CD4-positive, alpha-beta T cell treated with Interleukin-6 for 4 hours (primary cell): ENCODE measurements around the gene OTUD7B.
A peak's percentile ranks its signal among the peaks of the same experiment; 100 is the strongest.
"Not testable (repeated sequence)": the region's sequence is repeated elsewhere in the genome, so short reads cannot be mapped to it uniquely, and the experiment has no call there.

Experiments
- DNase-seq: peaks from one replicate; pipeline ENCODE4 v3.0.0-alpha.2; 2020; ENCODE audit warnings: mixed read lengths

The OTUD7B gene

DNA sequence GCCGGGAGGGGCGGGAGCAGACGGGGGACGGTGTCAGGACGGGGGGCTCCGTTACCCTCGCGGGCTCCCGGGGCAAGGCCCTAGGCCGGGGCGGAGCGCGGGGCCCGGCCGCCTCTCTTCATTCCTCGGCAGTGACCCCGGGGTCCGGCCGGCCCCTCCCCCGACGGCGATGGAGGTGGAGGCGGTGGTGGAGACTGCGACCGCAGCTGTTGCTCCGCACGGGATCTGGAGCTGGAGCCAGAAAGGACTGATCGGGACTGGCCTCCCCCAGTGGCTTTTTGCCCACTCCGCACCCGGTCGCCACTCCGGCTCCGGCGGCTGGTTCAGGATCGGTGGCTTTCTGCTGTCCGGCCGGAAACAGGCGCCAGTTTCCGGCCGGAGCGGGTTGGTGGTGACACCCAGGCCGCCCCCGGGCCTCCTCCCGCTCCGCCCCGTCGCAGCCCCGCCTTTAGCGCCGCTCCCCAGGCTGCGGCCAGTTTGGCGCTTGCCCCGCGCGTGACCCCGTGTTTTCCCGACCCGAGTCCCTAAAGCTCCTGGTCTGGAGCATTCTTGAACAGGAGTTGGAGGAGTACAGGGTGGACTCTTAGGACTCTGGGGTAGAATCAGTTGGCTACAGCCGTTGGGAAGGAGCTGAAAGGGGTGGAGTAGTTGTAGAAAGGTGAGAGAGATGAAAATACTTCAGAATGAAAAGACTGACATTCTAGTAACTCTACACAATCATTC, at the start of gene OTUD7B:
OTUD7B (minus strand) TSS at position 334 of the 723 bp plus-strand sequence. CDS start 33,216 bp downstream, outside the sequence.
- DNase-seq = peak; percentile 72

- no peak for DNase-seq
These were observed 49.7 kb upstream of the OTUD7B start for GRCh38 chr1:150060260-150060659.

DNA sequence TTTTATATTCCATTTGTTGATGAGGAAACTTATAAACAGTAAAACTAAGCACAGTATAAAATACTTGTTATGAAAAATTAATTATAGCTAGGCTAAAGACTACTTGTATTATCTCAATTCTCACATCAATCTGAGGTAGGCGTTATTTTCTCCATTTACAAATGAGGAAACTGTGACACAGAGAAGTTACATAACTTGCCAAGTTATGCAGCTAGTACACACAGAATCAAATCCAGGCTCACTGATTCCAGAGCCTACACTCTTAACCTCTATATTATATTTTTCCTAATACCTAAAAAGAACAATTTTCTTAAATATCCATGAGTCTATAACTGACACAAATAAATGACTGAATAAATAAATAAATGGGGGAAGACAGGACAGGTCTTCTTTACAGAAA, 45.9 kb upstream of the OTUD7B start:
- no peak for DNase-seq

DNA sequence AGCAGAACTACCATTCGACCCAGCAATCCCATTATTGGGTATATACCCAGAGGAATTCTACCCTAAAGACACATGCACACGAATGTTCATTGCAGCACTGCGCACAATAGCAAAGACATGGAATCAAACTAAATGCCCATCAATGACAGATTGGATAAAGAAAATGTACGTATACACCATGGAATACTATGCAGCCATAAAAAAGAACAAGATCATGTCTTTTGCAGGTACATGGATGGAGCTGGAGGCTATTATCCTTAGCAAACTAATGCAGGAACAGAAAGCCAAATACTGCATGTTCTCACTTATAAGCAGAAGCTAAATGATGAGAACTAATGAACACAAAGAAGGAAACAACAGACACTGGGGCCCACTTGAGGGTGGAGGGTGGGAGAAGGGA, 45.0 kb upstream of the OTUD7B start:
- not testable (repeated sequence) for DNase-seq

DNA sequence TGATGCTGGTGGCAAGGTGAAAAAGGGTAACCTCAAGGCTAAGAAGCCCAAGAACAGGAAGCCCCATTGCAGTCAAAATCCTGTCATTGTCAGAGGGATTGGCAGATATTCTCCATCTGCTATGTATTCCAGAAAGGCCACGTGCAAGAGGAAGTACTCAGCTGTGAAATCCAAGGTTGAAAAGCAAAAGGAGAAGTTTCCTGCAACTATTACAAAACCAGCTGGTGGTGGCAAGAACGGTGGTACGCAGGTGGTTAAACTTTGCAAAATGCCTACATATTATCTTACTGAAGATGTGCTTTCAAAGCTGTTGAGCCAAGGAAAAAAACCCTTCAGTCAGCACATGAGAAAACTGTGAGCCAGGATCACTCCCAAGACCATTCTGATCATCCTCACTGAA, 43.4 kb upstream of the OTUD7B start:
- no peak for DNase-seq

- not testable (repeated sequence) for DNase-seq
These were observed 41.4 kb upstream of the OTUD7B start for GRCh38 chr1:150051905-150052412.

GRCh38 chr1:150051089-150051373, 40.5 kb upstream of the OTUD7B start:
- no peak for DNase-seq

DNA sequence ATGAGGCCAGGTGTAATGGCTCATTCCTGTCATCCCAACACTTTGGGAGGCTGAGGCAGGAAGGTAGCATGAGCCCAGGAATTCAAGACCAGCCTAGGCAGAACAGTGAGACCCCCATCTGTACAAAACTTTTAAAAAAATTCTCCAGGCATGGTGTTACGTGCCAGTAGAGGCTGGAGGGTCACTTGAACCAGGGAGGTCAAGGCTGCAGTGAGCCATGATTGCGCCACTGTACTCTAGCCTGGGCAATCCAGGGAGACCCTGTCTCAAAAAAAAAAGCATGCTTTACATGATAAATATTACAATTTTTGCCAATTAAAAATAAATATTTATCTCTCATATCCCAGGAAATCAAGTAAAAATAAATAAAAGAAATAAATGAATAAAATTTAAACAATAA, 39.4 kb upstream of the OTUD7B start:
- DNase-seq = no peak

DNA sequence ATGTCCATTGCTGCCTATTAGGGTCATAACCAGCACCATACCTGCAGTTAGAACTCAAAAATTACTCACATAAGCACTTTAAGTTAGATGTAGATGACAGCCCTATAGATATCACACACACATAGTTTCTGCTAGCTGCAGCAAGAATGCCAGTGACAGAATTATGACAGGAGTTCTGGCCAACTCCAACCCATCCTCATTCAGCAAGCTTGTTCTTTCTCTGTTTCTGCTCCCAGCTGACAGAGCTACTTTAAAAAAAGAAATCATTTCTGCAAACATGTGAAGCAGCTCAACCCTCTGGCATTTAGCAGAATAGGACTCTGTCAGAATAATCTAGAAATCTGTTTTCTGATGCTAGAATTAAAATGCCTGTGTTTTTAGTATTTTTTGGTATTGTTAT, 23.8 kb upstream of the OTUD7B start:
- no peak for DNase-seq

DNA sequence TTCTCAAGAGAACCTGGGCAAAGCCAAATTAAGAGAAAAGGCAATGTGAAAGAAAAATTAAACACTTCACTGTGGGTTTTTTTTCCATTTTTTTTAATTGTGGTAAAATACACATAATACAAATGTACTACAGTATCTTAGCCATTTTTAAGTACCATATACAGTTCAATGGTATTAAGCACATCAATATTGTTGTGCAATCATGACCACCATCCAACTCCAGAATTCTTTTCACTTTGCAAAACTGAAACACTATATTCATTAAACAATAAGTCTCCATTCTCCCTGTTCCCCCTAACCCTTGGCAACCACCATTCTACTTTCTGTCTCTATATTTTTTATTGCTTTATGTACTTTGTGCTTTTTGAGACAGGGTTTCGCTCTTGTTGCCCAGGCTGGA, 17.8 kb upstream of the OTUD7B start:
- no peak for DNase-seq

DNA sequence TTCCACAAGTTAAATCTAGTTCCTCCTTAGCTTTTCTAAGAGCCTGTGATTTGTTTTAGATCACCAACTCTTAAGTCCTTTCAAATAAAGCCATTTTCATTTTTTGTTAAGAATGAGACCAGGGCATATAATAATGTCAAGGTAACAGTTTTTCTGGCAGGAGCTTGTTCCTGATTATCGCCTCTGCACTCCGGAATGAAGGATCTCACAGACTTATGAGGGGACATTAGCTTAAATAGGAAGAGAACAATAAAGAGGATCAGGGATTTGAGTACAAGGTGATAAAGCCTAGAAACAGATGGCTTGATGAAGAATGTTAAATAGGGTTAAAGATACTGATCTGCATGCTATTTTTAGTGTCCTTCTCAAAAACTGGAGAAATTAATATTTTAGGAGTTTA, 13.6 kb upstream of the OTUD7B start:
- no peak for DNase-seq

- no peak for DNase-seq
These were observed 11.8 kb upstream of the OTUD7B start for GRCh38 chr1:150022357-150022756.

- DNase-seq = no peak
These were observed 10.7 kb upstream of the OTUD7B start for GRCh38 chr1:150021191-150021694.

- no peak for DNase-seq
These were observed 10.2 kb upstream of the OTUD7B start for GRCh38 chr1:150020711-150021110.

DNA sequence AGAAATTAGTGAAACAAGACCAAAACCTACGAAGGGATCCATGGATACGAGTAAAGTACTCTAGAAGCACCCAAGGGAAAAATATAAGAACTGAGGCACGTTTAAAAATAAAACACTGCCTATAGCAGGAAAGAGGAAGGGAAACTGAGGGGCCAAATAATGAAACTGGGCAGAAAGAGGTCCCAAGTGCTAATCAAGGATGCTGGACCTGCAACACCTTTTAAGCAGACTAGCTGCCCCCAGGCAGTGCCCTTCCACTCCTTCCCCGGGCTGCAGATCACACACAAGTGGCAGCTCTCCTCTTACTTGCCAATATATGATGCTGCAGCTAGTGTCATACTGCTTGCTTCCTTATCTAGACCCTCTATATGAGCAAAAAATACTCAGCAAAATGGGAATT, 7.6 kb upstream of the OTUD7B start:
- no peak for DNase-seq

DNA sequence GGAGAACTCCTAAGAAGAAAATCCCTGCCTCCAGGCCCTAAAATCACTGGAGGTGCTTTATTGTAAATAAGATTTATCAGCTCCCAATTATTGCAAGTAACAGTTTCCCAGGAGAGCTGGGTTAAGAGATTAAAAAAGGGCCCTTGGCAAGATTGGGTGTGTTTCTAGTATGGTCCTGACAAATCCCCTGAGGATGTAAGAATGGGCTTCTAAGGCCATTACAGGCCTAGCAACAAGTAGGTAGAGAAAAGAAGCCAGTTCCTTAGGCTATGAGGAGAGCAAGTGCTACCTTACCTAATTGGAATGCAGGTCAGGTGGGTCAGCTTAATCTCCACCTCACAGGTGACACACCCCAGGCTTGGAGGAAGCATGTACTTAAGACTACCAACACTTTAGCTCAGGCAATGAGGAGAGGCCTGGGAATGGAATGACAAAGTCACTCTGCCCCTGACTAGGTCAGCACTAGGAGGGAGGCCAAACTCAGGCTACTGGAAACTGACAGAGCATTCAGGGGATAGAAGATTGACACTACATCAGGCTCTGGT, 6.8 kb upstream of the OTUD7B start:
- no peak for DNase-seq

DNA sequence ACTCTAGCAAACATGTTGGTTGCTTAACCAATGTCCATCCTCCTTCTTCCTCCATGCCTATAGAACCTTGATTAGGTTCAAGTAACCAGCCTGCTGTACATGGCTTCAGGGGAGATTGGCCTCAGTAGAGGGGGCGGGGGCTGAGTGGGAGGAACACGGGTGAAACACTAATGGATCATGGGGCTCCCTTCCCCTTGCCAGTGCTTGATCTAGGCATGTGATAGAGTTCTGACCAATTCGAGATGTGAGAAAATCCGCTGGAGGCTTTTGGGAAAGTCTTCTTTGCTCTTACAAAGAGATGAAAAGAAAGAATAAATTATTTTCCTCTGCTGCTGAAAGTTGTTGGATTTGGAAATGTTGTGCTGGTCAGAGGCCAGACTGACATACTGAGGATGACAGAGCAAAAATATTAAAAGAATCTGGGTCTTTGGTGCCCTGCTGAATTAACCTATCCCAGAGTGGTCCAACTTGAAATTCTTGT, 5.2 kb upstream of the OTUD7B start:
- no peak for DNase-seq

GRCh38 chr1:150012611-150013010, 2.1 kb upstream of the OTUD7B start:
- DNase-seq = no peak

GRCh38 chr1:150009604-150010392, 728 bp downstream of the OTUD7B start:
- peak; percentile 54 for DNase-seq

- no peak for DNase-seq
These were observed 1.8 kb downstream of the OTUD7B start for GRCh38 chr1:150008699-150009098.

DNA sequence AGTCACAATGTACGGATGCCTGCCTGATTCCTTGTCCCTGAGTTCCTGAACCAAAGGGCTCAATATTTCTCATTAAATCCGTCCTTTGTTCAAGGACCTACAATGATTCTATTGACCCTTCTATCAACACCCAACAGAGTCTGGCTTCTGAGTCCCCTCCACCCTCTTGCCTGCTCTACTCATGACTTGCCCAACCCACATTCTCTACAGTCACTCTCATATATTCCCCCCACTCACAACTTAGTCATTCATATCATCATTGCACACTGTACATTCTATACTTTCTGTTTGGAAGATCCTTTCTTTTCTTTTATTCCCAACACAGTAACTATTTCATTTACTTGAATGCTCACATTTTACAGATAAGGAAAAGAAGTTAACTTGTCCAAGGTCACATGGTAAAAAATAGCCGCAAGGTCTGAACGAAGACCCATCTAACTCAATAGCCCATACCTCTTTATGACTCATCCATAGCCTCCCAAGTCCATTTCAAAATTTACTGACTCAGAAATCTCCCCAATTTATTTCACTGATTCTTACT, 3.6 kb downstream of the OTUD7B start:
- no peak for DNase-seq

GRCh38 chr1:150005606-150006005, 4.9 kb downstream of the OTUD7B start:
- DNase-seq = no peak

- DNase-seq = no peak
These were observed 6.7 kb downstream of the OTUD7B start for GRCh38 chr1:150003801-150004200.
